Measurements from ENCODE around the gene SENP5. TPM values are rescaled to one million over a fixed set of nuclear protein-coding genes. Genes with fewer than 3 reads are reported as not detected.

Gene SENP5
- total and polyA plus RNA-seq, 7 donors: 8.1 to 37.7 (median 21.3) TPM

- intact Hi-C loops (cut with DNase I): no loop called here
- WGBS, 3 donors: 92 to 96% (median 94%) methylated on average over 4 of the region's 4 CpGs
- no peak for TF ChIP-seq CTCF (IDR thresholded peaks at IDR 0.05)
These were observed 47.1 kb downstream of the SENP5 start for GRCh38 chr3:196914866-196915265.

GRCh38 chr3:196915375-196915774 is 47.7 kb downstream of the SENP5 start:
- DNase-seq (no peak), ATAC-seq (peak in 1 of 4 donors; percentile 20)
- WGBS, 3 donors: 82 to 99% (median 94%) methylated on average over 3 of the region's 3 CpGs
- Histone ChIP-seq H3K27ac (no peak overlapping the region), H3K36me3 (ENCODE audit: insufficient read depth in 1 of 2, low read depth in 1 of 2) (peaks cover 2 to 37% of the 10 kb centered on the region in 2 donors), H3K27me3 (ENCODE audit: insufficient read depth in 3 of 3, low read length in 2 of 3) (no peaks in the 10 kb centered on the region), H3K4me1 (no peaks in the 10 kb centered on the region), H3K4me3 (no peak overlapping the region), H3K9me3 (no peaks in the 10 kb centered on the region)
- TF ChIP-seq CTCF (IDR thresholded peaks at IDR 0.05): no peak
- intact Hi-C loops (cut with DNase I): no loop called here

More at GRCh38 chr3:196914866-196915265, 47.1 kb downstream of the SENP5 start:
- no peaks in the 10 kb centered on the region for H3K27me3 ChIP-seq (ENCODE audit: insufficient read depth in 3 of 3, low read length in 2 of 3)
- H3K9me3 ChIP-seq: no peaks in the 10 kb centered on the region
- H3K4me1 ChIP-seq: no peaks in the 10 kb centered on the region
- no peak overlapping the region for H3K4me3 ChIP-seq
- no peak for ATAC-seq
- peaks cover 2 to 40% of the 10 kb centered on the region in 2 donors for H3K36me3 ChIP-seq (ENCODE audit: insufficient read depth in 1 of 2, low read depth in 1 of 2)
- DNase-seq: no peak
- no peak overlapping the region for H3K27ac ChIP-seq

- Histone ChIP-seq H3K9me3 (no peaks in the 10 kb centered on the region), H3K4me3 (no peak overlapping the region), H3K4me1 (no peaks in the 10 kb centered on the region), H3K27me3 (ENCODE audit: insufficient read depth in 3 of 3, low read length in 2 of 3) (no peaks in the 10 kb centered on the region), H3K27ac (no peak overlapping the region), H3K36me3 (ENCODE audit: insufficient read depth in 1 of 2, low read depth in 1 of 2) (peaks cover 2 to 37% of the 10 kb centered on the region in 2 donors)
- no peak for TF ChIP-seq CTCF (IDR thresholded peaks at IDR 0.05)
- WGBS, 3 donors: 100% methylated on average over 1 of the region's 1 CpG
- no peak for DNase-seq
- no peak for ATAC-seq
- intact Hi-C loops (cut with DNase I): no loop called here
These were observed 48.5 kb downstream of the SENP5 start for GRCh38 chr3:196916221-196916620.

- Histone ChIP-seq H3K4me3 (no peak overlapping the region), H3K27ac (no peak overlapping the region), H3K9me3 (no peaks in the 10 kb centered on the region), H3K27me3 (ENCODE audit: insufficient read depth in 3 of 3, low read length in 2 of 3) (no peaks in the 10 kb centered on the region), H3K4me1 (no peaks in the 10 kb centered on the region), H3K36me3 (ENCODE audit: insufficient read depth in 1 of 2, low read depth in 1 of 2) (peaks cover 2 to 37% of the 10 kb centered on the region in 2 donors)
- no peak for TF ChIP-seq CTCF (IDR thresholded peaks at IDR 0.05)
- DNase-seq (no peak), ATAC-seq (no peak)
- 97 to 99% (median 98%) methylated on average over 3 of the region's 3 CpGs for WGBS, 3 donors
- intact Hi-C loops (cut with DNase I): no loop called here
These were observed 49.3 kb downstream of the SENP5 start for GRCh38 chr3:196916995-196917394.

- ATAC-seq: no peak
- H3K9me3 ChIP-seq: no peaks in the 10 kb centered on the region
- no peak overlapping the region for H3K27ac ChIP-seq
- no peak for TF ChIP-seq CTCF (IDR thresholded peaks at IDR 0.05)
- no peaks in the 10 kb centered on the region for H3K4me1 ChIP-seq
- no peaks in the 10 kb centered on the region for H3K27me3 ChIP-seq (ENCODE audit: insufficient read depth in 3 of 3, low read length in 2 of 3)
- no peak for DNase-seq
- intact Hi-C loops (cut with DNase I): no loop called here
- H3K4me3 ChIP-seq: no peak overlapping the region
- WGBS, 3 donors: 83 to 91% (median 84%) methylated on average over 2 of the region's 2 CpGs
- peaks cover 2 to 54% of the 10 kb centered on the region in 2 donors for H3K36me3 ChIP-seq (ENCODE audit: insufficient read depth in 1 of 2, low read depth in 1 of 2)
These were observed 51.2 kb downstream of the SENP5 start for GRCh38 chr3:196918968-196919367.
